GM13976 (cell line): ENCODE data around the gene CAPZB.

ENCODE experiments used
- DNase-seq: peaks from one replicate; pipeline ENCODE4 v3.0.0; 2012; ENCODE audit warnings: low spot score
- in situ Hi-C: fragments of 300-500 bp; cut with MboI; formaldehyde crosslinking; loops from one replicate; pipeline ENCODE4 v1.12.0; 2022; ENCODE audit warnings: low sequenced_read_pairs, mixed read lengths, inconsistent platforms; ENCODE audit not compliant: unreplicated experiment
- TF ChIP-seq, protein P1 (sequence below): IDR thresholded peaks from 2 replicates; pipeline ENCODE4 v1.5.1; 2012; ENCODE audit warnings: borderline replicate concordance, mild to moderate bottlenecking; ENCODE audit not compliant: insufficient read depth; ENCODE audit errors: extremely low read depth, missing control alignments, control extremely low read depth

The CAPZB gene

DNA sequence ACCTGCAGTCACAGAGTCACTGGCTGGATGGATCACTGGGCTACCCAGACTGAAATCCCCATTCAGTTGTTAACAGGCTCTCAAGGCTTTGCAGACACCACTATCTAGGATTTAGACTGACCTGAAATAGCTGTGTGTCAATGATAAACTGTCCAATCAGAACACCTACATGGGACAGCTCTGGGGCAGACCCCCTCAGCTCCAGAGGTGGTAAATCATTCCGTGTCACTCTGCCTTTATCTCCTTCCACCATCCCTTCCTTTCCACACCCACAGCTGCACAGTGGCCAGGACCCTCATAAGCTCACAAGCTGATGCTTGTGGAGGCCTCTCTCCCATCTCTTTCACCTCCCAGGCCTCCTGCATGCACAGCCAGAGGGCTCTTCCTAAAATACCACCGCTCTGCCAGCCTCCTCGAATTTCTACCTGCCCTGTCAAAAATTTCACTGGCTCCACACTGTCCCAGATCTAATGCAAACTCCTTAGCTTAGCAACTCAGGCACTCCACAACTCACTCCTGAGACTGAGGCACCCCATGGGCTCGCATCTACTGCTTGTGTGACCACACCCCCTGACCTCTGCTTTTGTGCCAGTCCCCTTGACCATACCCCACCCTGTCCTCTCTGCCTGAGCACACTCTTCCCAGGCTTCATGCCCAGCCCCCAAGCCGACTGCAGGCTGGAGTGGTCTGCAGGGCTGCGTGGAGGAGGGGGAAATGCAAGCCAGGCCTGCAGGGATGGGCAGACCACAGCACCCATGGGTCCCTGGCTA, 5.8 kb downstream of the CAPZB start:
- in situ Hi-C loops, result no loop called here
- TF ChIP-seq, protein P1, sequence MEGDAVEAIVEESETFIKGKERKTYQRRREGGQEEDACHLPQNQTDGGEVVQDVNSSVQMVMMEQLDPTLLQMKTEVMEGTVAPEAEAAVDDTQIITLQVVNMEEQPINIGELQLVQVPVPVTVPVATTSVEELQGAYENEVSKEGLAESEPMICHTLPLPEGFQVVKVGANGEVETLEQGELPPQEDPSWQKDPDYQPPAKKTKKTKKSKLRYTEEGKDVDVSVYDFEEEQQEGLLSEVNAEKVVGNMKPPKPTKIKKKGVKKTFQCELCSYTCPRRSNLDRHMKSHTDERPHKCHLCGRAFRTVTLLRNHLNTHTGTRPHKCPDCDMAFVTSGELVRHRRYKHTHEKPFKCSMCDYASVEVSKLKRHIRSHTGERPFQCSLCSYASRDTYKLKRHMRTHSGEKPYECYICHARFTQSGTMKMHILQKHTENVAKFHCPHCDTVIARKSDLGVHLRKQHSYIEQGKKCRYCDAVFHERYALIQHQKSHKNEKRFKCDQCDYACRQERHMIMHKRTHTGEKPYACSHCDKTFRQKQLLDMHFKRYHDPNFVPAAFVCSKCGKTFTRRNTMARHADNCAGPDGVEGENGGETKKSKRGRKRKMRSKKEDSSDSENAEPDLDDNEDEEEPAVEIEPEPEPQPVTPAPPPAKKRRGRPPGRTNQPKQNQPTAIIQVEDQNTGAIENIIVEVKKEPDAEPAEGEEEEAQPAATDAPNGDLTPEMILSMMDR, result no peak
- no peak for DNase-seq

DNA sequence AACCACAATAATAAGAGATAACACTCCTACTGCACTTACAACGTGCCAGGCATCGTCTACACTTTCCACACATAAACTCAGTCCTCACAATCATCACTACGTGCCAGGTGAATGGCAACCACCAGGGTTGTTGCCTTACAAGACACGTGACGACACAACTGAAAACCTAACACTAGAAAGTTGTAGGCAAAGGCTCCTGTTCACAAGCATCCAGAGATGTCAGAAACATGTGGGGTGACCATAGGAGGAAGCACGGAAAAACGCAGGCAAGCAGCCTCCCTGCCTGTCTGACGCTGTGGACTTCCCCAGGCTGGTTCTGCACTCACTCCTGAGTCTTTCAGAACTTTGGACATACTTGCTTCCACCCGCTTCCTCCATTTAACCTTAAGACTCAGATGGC, 7.0 kb downstream of the CAPZB start:
- TF ChIP-seq, protein P1, result no peak
- in situ Hi-C loops, result no loop called here
- no peak for DNase-seq

DNA sequence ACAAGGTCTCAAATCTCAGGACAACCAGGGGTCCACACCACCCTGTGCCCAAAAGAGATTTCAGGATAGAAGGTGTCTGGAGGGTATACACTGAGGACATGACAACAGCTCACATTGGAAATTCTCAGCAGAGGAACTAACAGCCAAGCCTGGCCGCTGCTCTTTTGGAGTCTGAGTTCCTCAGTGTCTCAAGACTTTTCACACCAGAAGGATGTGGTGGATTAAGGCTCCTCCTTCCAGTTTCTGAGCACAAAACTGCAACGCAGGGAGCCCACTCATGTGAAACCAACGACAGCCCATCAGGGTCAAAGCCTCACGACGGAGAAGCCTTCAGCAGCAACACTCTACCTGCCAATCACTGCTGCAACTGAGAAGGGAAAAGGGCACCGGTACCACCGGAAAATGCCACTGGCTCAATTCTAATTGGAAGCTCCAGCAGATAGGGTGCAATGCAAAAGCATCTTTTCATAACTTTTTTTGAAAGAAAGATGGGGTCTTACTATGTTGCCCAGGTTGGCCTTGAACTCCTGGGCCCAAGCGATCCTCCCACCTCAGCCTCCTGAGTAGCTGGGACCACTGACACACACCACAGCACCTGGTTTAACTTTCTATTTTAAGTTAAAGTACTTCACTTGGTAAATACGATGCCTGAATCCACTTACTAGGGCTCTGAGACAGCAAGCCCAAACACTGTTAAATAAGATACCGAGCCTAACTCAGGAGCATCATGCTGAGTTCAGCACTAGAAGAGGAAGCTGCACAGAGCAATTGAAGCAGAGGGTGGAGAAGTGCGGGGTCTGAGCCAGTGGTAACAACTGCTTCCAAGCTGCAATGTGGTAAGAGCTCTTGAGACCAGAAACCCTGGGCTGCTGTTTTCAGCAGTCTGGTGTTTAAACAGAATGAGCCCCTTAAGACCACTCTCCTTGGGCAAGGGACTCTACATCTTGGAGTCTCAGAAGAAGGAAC, 7.8 kb downstream of the CAPZB start:
- peak; percentile 70 for DNase-seq
- in situ Hi-C loops, result no loop called here
- TF ChIP-seq, protein P1, result no peak

DNA sequence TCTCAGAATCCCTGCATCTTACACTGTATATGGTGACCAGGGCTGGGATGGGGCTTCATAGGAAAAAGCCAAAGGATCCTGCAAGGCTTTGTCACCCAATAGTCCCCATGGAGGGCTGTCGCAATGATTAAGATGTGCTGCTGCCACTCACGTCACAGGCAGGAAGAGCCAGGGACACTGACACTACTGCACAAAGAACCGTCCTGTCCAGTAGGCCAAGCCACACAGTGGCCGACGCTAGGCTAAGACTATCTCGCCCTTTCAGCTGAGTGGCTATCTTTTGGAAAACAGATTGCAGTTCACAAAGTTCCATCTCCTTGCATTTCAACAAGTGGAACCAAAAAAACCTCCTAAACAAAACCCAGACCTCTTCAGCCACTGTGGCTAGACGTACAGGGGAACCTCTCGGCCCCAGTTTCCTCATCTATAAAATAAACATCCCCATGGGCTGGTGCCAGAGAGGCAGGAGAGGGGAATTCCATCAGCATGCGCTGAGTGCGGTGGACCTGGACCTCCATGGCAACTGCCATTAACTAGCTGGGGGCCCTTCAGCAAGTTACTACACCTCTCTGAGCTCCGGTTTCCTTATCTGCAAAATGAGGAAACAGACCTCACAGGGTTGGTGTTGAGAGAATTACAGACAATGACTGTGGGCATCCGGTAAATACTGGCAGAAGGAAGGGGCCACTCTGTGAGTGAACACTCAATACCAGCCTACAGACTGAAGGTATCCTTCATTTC, 8.7 kb downstream of the CAPZB start:
- in situ Hi-C loops, result no loop called here
- TF ChIP-seq, protein P1, result no peak
- peak; percentile 47 for DNase-seq

DNA sequence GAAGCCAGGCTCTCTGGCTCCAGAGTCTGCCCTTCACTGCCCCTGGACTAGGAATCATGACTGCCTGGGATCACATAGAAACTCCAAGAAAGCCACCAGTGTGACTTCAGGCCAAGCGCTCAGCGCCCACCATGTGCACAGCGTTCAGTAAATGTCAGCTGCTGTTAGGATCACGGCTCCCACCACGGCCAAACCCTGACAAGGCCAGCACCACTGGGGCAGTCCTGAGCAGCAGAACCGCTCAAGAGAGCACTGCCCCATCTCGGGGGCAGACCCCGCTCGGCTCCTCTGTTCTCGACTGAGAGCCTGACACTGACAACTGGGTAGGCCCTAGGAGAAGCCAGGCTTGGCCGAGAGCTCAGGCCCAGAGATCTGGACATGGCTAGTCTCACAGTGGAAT, 10.0 kb downstream of the CAPZB start:
- DNase-seq, result no peak
- in situ Hi-C loops, result no loop called here
- TF ChIP-seq, protein P1, result no peak

DNA sequence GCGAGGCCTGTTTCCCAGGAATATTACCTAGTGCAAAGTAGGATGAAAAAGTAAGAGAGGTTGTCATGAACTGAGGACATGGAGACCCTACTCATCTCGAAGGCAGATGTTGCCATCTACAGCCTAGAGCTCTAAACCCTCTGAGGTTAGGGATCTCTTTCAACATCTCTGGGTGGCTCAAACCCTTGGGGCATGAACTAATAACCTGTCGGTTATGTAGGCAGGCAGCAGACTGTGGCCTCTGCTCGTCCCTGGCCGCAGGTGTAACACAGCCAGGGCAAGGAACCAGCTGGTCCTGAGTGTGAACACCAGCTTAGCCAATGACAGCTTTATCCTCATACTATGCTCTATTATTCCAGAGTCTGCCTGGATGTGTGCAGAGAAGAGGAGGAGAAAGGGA, 13.2 kb downstream of the CAPZB start:
- DNase-seq, result no peak
- TF ChIP-seq, protein P1, result no peak

More for the DNA sequence above, 13.2 kb downstream of the CAPZB start:
- in situ Hi-C loops, result no loop called here
